Measurements from ENCODE around the gene ODAM. TPM values are rescaled to one million over a fixed set of nuclear protein-coding genes. Genes with fewer than 3 reads are reported as not detected.
"Not testable (repeated sequence)": the region's sequence is repeated elsewhere in the genome, so short reads cannot be mapped to it uniquely, and the experiment has no call there.

Gene ODAM
- total RNA-seq, 2 experiments from 2014 or later, result not detected

- POLR2A ChIA-PET, CTCF ChIA-PET: not testable (repeated sequence)
These were observed 21.0 kb downstream of the ODAM start for GRCh38 chr4:70216550-70216949.

- CTCF ChIA-PET, POLR2A ChIA-PET: not testable (repeated sequence)
These were observed 25.9 kb downstream of the ODAM start for GRCh38 chr4:70221389-70221788.

- POLR2A ChIA-PET, CTCF ChIA-PET: not testable (repeated sequence)
These were observed 26.3 kb downstream of the ODAM start for GRCh38 chr4:70221818-70222217.

GRCh38 chr4:70225824-70226223, 30.3 kb downstream of the ODAM start, which contains the start of gene FDCSP:
Gene FDCSP (plus strand): TSS chr4:70226124. CDS start chr4:70231195, 5,071 bp downstream.
- ChIA-PET POLR2A (no interaction called here), CTCF (no interaction called here)

- ChIA-PET CTCF (no interaction called here), POLR2A (no interaction called here)
These were observed 40.6 kb downstream of the ODAM start for GRCh38 chr4:70236125-70236524.

GRCh38 chr4:70239131-70239883, 43.8 kb downstream of the ODAM start:
- POLR2A ChIA-PET, result no interaction called here

GRCh38 chr4:70239884-70240591, 44.5 kb downstream of the ODAM start:
- ChIA-PET POLR2A (no interaction called here), CTCF (no interaction called here)

More at GRCh38 chr4:70239131-70239883, 43.8 kb downstream of the ODAM start:
- CTCF ChIA-PET, result no interaction called here

- CTCF ChIA-PET, POLR2A ChIA-PET: not testable (repeated sequence)
These were observed 46.8 kb downstream of the ODAM start, which contains the start of gene CSN3 for GRCh38 chr4:70242297-70242696. Gene CSN3 (plus strand): TSS chr4:70242597. CDS start chr4:70244820, 2,223 bp downstream.

GRCh38 chr4:70243091-70243490, 47.6 kb downstream of the ODAM start:
- ChIA-PET CTCF (no interaction called here), POLR2A (no interaction called here)

GRCh38 chr4:70251250-70251944, 55.9 kb downstream of the ODAM start:
- CTCF ChIA-PET, result no interaction called here

GRCh38 chr4:70251945-70252277, 56.4 kb downstream of the ODAM start:
- ChIA-PET CTCF (no interaction called here), POLR2A (no interaction called here)

More at GRCh38 chr4:70251250-70251944, 55.9 kb downstream of the ODAM start:
- POLR2A ChIA-PET, result no interaction called here

Other genes with a start within 250 kb of the ODAM start
- not detected for gene CSN2, start 230.0 kb upstream of the ODAM start, total RNA-seq
- not detected for gene STATH, start 199.8 kb upstream of the ODAM start, total RNA-seq
- not detected for gene HTN3, start 167.3 kb upstream of the ODAM start, total RNA-seq
- gene HTN1, start 145.3 kb upstream of the ODAM start, total RNA-seq, result not detected
- not detected for gene PRR27, start 41.5 kb upstream of the ODAM start, total RNA-seq
- not detected for gene FDCSP, start 30.4 kb downstream of the ODAM start, total RNA-seq
- not detected for gene CSN3, start 46.9 kb downstream of the ODAM start, total RNA-seq
- not detected for gene CABS1, start 139.3 kb downstream of the ODAM start, total RNA-seq
- gene SMR3A, start 165.0 kb downstream of the ODAM start, total RNA-seq, result not detected
- gene SMR3B, start 187.4 kb downstream of the ODAM start, total RNA-seq, result not detected
- gene OPRPN, start 202.2 kb downstream of the ODAM start, total RNA-seq, result not detected